ENCODE measurements around the gene KDF1. TPM values are rescaled to one million over a fixed set of nuclear protein-coding genes. Genes with fewer than 3 reads are reported as not detected.

KDF1 gene
- polyA plus RNA-seq, 1 of the 3 experiments (the other 2 are of a cell fraction) = not detected

DNA sequence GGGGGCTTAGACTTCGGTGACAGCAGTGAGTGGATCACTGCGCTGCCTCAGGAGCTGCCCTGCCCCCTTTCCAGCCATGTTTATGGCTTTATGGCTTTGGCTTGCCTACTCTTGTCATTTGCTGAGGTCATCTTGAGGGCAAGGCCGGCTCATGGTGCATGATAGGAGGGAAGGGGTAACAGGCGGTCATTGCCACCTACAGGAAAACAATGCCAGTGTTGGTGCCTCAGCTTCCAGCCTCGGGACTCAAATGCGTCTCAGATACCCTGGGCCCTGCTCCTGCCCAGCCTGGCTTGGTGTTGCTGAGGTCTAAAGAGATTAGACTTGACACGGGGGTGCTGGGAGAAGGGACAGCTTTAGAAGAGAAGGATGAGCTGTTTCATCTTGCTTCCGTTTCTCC is 14.5 kb downstream of the KDF1 start:
- ChIA-PET POLR2A (no interaction called here), CTCF (interaction anchor here (1.1 kb wide), 1 partner anchor 36 kb away, joined by 3 read pairs; no protein-coding TSS in a partner anchor)
- peaks cover 26 to 28% of the 10 kb centered on the region in 2 experiments for H3K36me3 ChIP-seq (replicated peaks in 1 of 2; ENCODE audit: control insufficient read depth in 1 of 2, insufficient read depth in 2 of 2, low read length in 1 of 2)
- no peak overlapping the region for H3K27ac ChIP-seq (ENCODE audit: low read depth in 2 of 2, low read length in 1 of 2)
- no peak overlapping the region for H2AFZ ChIP-seq (ENCODE audit: low read depth)
- no peaks in the 10 kb centered on the region for H3K9me2 ChIP-seq
- peaks cover 8% of the 10 kb centered on the region for H3F3A ChIP-seq (replicated peaks; ENCODE audit: insufficient read depth)
- H3K9me3 ChIP-seq = no peaks in the 10 kb centered on the region
- no peak for DNase-seq
- no peak overlapping the region for H3K4me2 ChIP-seq
- no peak overlapping the region for H3K9ac ChIP-seq
- 0 out of 2 replicates have a peak, but pooled peaks cover 4% of the 10 kb centered on the region for H4K20me1 ChIP-seq (ENCODE audit: insufficient read depth)
- H3K4me1 ChIP-seq (ENCODE audit: control insufficient read depth in 1 of 2, insufficient read depth in 2 of 2, low read depth in 1 of 2, low read length in 1 of 2) = peaks cover 0 to 3% of the 10 kb centered on the region in 2 experiments; a peak in 1 of 4 replicates
- WGBS (ENCODE audit: low lambda C conversion rate) = 81% methylated on average over 5 of the region's 8 CpGs
- H3K27me3 ChIP-seq (ENCODE audit: insufficient read depth) = no peaks in the 10 kb centered on the region
- no peak for TF ChIP-seq RFX5 (IDR thresholded peaks at IDR 0.05; ENCODE audit: low read length)
- no peak for TF ChIP-seq RAD21 (IDR thresholded peaks at IDR 0.05; ENCODE audit: low read length)
- TF ChIP-seq, protein P1, sequence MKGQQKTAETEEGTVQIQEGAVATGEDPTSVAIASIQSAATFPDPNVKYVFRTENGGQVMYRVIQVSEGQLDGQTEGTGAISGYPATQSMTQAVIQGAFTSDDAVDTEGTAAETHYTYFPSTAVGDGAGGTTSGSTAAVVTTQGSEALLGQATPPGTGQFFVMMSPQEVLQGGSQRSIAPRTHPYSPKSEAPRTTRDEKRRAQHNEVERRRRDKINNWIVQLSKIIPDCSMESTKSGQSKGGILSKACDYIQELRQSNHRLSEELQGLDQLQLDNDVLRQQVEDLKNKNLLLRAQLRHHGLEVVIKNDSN (IDR thresholded peaks at IDR 0.05; ENCODE audit: borderline replicate concordance, low read depth) = no peak
- TF ChIP-seq, protein P2, sequence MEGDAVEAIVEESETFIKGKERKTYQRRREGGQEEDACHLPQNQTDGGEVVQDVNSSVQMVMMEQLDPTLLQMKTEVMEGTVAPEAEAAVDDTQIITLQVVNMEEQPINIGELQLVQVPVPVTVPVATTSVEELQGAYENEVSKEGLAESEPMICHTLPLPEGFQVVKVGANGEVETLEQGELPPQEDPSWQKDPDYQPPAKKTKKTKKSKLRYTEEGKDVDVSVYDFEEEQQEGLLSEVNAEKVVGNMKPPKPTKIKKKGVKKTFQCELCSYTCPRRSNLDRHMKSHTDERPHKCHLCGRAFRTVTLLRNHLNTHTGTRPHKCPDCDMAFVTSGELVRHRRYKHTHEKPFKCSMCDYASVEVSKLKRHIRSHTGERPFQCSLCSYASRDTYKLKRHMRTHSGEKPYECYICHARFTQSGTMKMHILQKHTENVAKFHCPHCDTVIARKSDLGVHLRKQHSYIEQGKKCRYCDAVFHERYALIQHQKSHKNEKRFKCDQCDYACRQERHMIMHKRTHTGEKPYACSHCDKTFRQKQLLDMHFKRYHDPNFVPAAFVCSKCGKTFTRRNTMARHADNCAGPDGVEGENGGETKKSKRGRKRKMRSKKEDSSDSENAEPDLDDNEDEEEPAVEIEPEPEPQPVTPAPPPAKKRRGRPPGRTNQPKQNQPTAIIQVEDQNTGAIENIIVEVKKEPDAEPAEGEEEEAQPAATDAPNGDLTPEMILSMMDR (IDR thresholded peaks at IDR 0.05) = no peak
- no peak for TF ChIP-seq FOXM1 (IDR thresholded peaks at IDR 0.05; ENCODE audit: low read depth)
- no peak for TF ChIP-seq NFIC (IDR thresholded peaks at IDR 0.05; ENCODE audit: borderline replicate concordance)
- TF ChIP-seq, protein P3, sequence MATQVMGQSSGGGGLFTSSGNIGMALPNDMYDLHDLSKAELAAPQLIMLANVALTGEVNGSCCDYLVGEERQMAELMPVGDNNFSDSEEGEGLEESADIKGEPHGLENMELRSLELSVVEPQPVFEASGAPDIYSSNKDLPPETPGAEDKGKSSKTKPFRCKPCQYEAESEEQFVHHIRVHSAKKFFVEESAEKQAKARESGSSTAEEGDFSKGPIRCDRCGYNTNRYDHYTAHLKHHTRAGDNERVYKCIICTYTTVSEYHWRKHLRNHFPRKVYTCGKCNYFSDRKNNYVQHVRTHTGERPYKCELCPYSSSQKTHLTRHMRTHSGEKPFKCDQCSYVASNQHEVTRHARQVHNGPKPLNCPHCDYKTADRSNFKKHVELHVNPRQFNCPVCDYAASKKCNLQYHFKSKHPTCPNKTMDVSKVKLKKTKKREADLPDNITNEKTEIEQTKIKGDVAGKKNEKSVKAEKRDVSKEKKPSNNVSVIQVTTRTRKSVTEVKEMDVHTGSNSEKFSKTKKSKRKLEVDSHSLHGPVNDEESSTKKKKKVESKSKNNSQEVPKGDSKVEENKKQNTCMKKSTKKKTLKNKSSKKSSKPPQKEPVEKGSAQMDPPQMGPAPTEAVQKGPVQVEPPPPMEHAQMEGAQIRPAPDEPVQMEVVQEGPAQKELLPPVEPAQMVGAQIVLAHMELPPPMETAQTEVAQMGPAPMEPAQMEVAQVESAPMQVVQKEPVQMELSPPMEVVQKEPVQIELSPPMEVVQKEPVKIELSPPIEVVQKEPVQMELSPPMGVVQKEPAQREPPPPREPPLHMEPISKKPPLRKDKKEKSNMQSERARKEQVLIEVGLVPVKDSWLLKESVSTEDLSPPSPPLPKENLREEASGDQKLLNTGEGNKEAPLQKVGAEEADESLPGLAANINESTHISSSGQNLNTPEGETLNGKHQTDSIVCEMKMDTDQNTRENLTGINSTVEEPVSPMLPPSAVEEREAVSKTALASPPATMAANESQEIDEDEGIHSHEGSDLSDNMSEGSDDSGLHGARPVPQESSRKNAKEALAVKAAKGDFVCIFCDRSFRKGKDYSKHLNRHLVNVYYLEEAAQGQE (IDR thresholded peaks at IDR 0.05; ENCODE audit: low read depth, low read length) = no peak
- TF ChIP-seq, protein P4, sequence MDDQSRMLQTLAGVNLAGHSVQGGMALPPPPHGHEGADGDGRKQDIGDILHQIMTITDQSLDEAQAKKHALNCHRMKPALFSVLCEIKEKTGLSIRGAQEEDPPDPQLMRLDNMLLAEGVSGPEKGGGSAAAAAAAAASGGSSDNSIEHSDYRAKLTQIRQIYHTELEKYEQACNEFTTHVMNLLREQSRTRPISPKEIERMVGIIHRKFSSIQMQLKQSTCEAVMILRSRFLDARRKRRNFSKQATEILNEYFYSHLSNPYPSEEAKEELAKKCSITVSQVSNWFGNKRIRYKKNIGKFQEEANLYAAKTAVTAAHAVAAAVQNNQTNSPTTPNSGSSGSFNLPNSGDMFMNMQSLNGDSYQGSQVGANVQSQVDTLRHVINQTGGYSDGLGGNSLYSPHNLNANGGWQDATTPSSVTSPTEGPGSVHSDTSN (IDR thresholded peaks at IDR 0.05) = no peak
- TF ChIP-seq NRF1 (IDR thresholded peaks at IDR 0.05; ENCODE audit: low read depth, low read length) = no peak
- TF ChIP-seq GABPA (IDR thresholded peaks at IDR 0.05; ENCODE audit: low read depth) = no peak
- TF ChIP-seq POLR2AphosphoS5 (IDR thresholded peaks at IDR 0.05; ENCODE audit: low read depth, low read length) = no peak
- TF ChIP-seq ELF1 (IDR thresholded peaks at IDR 0.05) = no peak
- TF ChIP-seq MXI1 (IDR thresholded peaks at IDR 0.05; ENCODE audit: low read depth, low read length) = no peak
- TF ChIP-seq SMC3 (IDR thresholded peaks at IDR 0.05; ENCODE audit: low read depth, low read length) = no peak
- TF ChIP-seq, protein P5, sequence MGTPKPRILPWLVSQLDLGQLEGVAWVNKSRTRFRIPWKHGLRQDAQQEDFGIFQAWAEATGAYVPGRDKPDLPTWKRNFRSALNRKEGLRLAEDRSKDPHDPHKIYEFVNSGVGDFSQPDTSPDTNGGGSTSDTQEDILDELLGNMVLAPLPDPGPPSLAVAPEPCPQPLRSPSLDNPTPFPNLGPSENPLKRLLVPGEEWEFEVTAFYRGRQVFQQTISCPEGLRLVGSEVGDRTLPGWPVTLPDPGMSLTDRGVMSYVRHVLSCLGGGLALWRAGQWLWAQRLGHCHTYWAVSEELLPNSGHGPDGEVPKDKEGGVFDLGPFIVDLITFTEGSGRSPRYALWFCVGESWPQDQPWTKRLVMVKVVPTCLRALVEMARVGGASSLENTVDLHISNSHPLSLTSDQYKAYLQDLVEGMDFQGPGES (IDR thresholded peaks at IDR 0.05; ENCODE audit: low read depth, low read length) = no peak
- TF ChIP-seq FOSL2 (IDR thresholded peaks at IDR 0.05; ENCODE audit: borderline replicate concordance, low read depth) = no peak
- TF ChIP-seq MEF2A (IDR thresholded peaks at IDR 0.05; ENCODE audit: borderline replicate concordance, low read depth) = no peak
- no peak for TF ChIP-seq SIN3A (IDR thresholded peaks at IDR 0.05; ENCODE audit: borderline replicate concordance, low read depth, low read length)
- TF ChIP-seq JUND (IDR thresholded peaks at IDR 0.05) = no peak
- TF ChIP-seq EP300 (IDR thresholded peaks at IDR 0.05; ENCODE audit: borderline replicate concordance in 1 of 2, low read depth in 1 of 2, low read length in 1 of 2) = no peak
- H3K4me3 ChIP-seq (ENCODE audit: low read depth in 2 of 2, low read length in 1 of 2) = no peak overlapping the region
- 0 out of 2 replicates have a peak, but pooled peaks cover 6% of the 10 kb centered on the region for H3K79me2 ChIP-seq (ENCODE audit: insufficient read depth)
